PC-9 (cell line): ENCODE results near the gene TMCC1.

Experiments used
- CTCF ChIP-seq: fragments of 200-600 bp; sonication (generic); conservative IDR thresholded peaks from 2 replicates; pipeline ENCODE4 v1.6.1; 2017; ENCODE audit warnings: mixed run types, antibody characterized with exemption, mild to moderate bottlenecking, moderate library complexity
- EZH2 ChIP-seq: fragments of 200-600 bp; sonication (generic); IDR thresholded peaks from 2 replicates; pipeline ENCODE4 v1.8.0; 2017; ENCODE audit warnings: antibody characterized with exemption, low read depth

GRCh38 chr3:129837065-129837642 lies 56.4 kb downstream of the TMCC1 start:
- no peak for TF ChIP-seq CTCF
- TF ChIP-seq EZH2: no peak
